Ovary (tissue), 9 donors: ENCODE measurements around the gene MCUB. TPM values are rescaled to one million over a fixed set of nuclear protein-coding genes. Genes with fewer than 3 reads are reported as not detected.

Experiments
- DNase-seq, 5 donors: peaks; one replicate each; pipeline ENCODE4 v3.0.0-alpha.2; 2019 to 2020
- H3K27ac ChIP-seq, 2 donors: fragments of 200-600 bp; one replicate each; pipeline versions ENCODE4 v1.5.1 to v1.8.0; 2019 to 2022
- H3K27me3 ChIP-seq: fragments of 200-600 bp; one replicate; pipeline ENCODE4 v1.8.0; 2022
- H3K36me3 ChIP-seq: fragments of 200-600 bp; sonication (generic); one replicate; pipeline ENCODE4 v1.5.1; 2019
- H3K4me1 ChIP-seq: one replicate; pipeline ENCODE4 v1.8.1; 2013; ENCODE audit warnings: mild to moderate bottlenecking, moderate library complexity; ENCODE audit not compliant: insufficient read depth
- H3K4me3 ChIP-seq: fragments of 200-600 bp; sonication (generic); one replicate; pipeline ENCODE4 v1.5.1; 2017
- H3K9me3 ChIP-seq, 2 donors: fragments of 200-600 bp in 1 of 2; sonication (generic) in 1 of 2; one replicate each; pipeline versions ENCODE4 v1.5.1 to v1.8.1; 2013 to 2019; ENCODE audit warnings: mild to moderate bottlenecking in 1 of 2, moderate library complexity in 1 of 2
- CTCF ChIP-seq, 3 donors: fragments of 450-650 bp in 2 of 3; fragments of 200-600 bp in 1 of 3; IDR thresholded peaks; one replicate each; pipeline versions ENCODE4 v1.5.1 to v1.8.0; 2016 to 2022; ENCODE audit warnings: antibody characterized with exemption in 3 of 3, mild to moderate bottlenecking in 1 of 3
- EP300 ChIP-seq: sonication (generic); formaldehyde crosslinking; IDR thresholded peaks from one replicate; pipeline ENCODE4 v1.6.1; 2017; ENCODE audit warnings: antibody characterized with exemption
- POLR2A ChIP-seq: fragments of 450-650 bp; IDR thresholded peaks from one replicate; pipeline ENCODE4 v1.6.1; 2017; ENCODE audit warnings: antibody characterized with exemption, mild to moderate bottlenecking, moderate library complexity
- WGBS, 3 donors: extraction: QIAGEN DNeasy Blood & Tissue Kit in 1 of 3; methylation state at CpG; one replicate each; pipeline versions ENCODE4 v1.1.5 to v1.1.7; 2013 to 2017; 5-methylcytosine and 5-hydroxymethylcytosine counted together
- intact Hi-C, 4 donors: fragments of 100-400 bp; cut with DNase I; formaldehyde crosslinking; loops; one replicate each; pipeline versions ENCODE4 v1.11.0 to v1.15.1; 2022 to 2023
- polyA plus RNA-seq, 2 donors: library from polyadenylated mRNA; stranded (reverse); fragments of 200-250 nt in 1 of 2; fragments of 350-450 nt in 1 of 2; fragmentation: Illumina TruSeq in 1 of 2; extraction: RNeasy Lipid Tissue Mini Kit (QIAGEN cat#74804) in 1 of 2; gene quantifications; one replicate each; pipeline ENCODE4 v1.2.3, GENCODE V29; 2013 to 2014
- total RNA-seq, 7 donors: library from RNA; depleted of rRNA in 2 of 7; stranded (reverse); fragments of >200 nt in 2 of 7; fragmentation: NEBNext Ultra II Directional in 3 of 7; extraction: Animal tissue kit (Norgen Biotek cat#: 25700) in 3 of 7; gene quantifications; one replicate each; pipeline versions ENCODE4 v1.1.0 to v1.2.4, GENCODE V29; 2016 to 2023
- donor health status: DM: no; HTN: no; CAD: no; lungs with moderate emphysema.
- donor health status: DM: no; HTN: no; CAD: no.
- donor health status: Bipolar disorder and iron deficiency.
- donor health status: DM: yes; HTN: yes; CAD: no.
- donor health status: DM: no; HTN: no; CAD: no.
- donor health status: DM: yes; HTN: yes; CAD: no.

The MCUB gene
- total and polyA plus RNA-seq, 9 donors: 7.6 to 18.5 (median 8.8) TPM

- no peaks in the 10 kb centered on the region for H3K27me3 ChIP-seq
- H3K36me3 ChIP-seq: no peaks in the 10 kb centered on the region
- 74 to 83% (median 80%) methylated on average over 1 of the region's 1 CpG for WGBS, 3 donors
- intact Hi-C loops: no loop called here
- peaks cover 0 to 3% of the 10 kb centered on the region in 2 donors for H3K9me3 ChIP-seq
- H3K27ac ChIP-seq: no peak overlapping the region
- no peak for TF ChIP-seq CTCF (IDR thresholded peaks at IDR 0.05)
- no peak for TF ChIP-seq POLR2A
- no peak for TF ChIP-seq EP300
- H3K4me3 ChIP-seq: no peak overlapping the region
- no peak for DNase-seq
- no peaks in the 10 kb centered on the region for H3K4me1 ChIP-seq
These were observed 48.8 kb downstream of the MCUB start for GRCh38 chr4:109608879-109609278.

GRCh38 chr4:109609431-109609830 lies 49.4 kb downstream of the MCUB start:
- 54 to 75% (median 62%) methylated on average over 2 of the region's 2 CpGs for WGBS, 3 donors
- intact Hi-C loops: no loop called here
- no peak overlapping the region for H3K4me3 ChIP-seq
- H3K27ac ChIP-seq: no peak overlapping the region
- TF ChIP-seq EP300 (no peak), POLR2A (no peak), CTCF (IDR thresholded peaks at IDR 0.05) (no peak)
- H3K27me3 ChIP-seq: no peaks in the 10 kb centered on the region
- DNase-seq: no peak
- no peaks in the 10 kb centered on the region for H3K4me1 ChIP-seq
- no peaks in the 10 kb centered on the region for H3K36me3 ChIP-seq
- peaks cover 0 to 3% of the 10 kb centered on the region in 2 donors for H3K9me3 ChIP-seq

- Histone ChIP-seq H3K27me3 (no peaks in the 10 kb centered on the region), H3K4me3 (no peak overlapping the region), H3K4me1 (peaks cover 2% of the 10 kb centered on the region), H3K36me3 (no peaks in the 10 kb centered on the region), H3K9me3 (peaks cover 0 to 3% of the 10 kb centered on the region in 2 donors), H3K27ac (no peak overlapping the region)
- intact Hi-C loops: no loop called here
- DNase-seq: no peak
- WGBS, 3 donors: 97 to 98% (median 97%) methylated on average over 5 of the region's 5 CpGs
- no peak for TF ChIP-seq CTCF (IDR thresholded peaks at IDR 0.05)
- TF ChIP-seq POLR2A: no peak
- TF ChIP-seq EP300: no peak
These were observed 50.4 kb downstream of the MCUB start for GRCh38 chr4:109610489-109610888.

- TF ChIP-seq EP300 (no peak), POLR2A (no peak), CTCF (IDR thresholded peaks at IDR 0.05) (no peak)
- intact Hi-C loops: no loop called here
- DNase-seq: no peak
These were observed 51.1 kb downstream of the MCUB start for GRCh38 chr4:109611045-109611646.

More at GRCh38 chr4:109611045-109611646, 51.1 kb downstream of the MCUB start:
- H3K4me1 ChIP-seq: peaks cover 2% of the 10 kb centered on the region
- H3K9me3 ChIP-seq: peaks cover 0 to 3% of the 10 kb centered on the region in 2 donors
- no peaks in the 10 kb centered on the region for H3K36me3 ChIP-seq
- no peaks in the 10 kb centered on the region for H3K27me3 ChIP-seq
- no peak overlapping the region for H3K27ac ChIP-seq
- no peak overlapping the region for H3K4me3 ChIP-seq
